GM19397 (cell line): ENCODE data around the gene EEFSEC.

Experiments
- ATAC-seq: cut with Tn5 transposase; IDR thresholded peaks from one replicate; pipeline ENCODE4 v1.9.1; 2021; ENCODE audit warnings: mild to moderate bottlenecking, moderate library complexity; ENCODE audit not compliant: unreplicated experiment

Gene EEFSEC

GRCh38 chr3:128344052-128344735 lies 190.9 kb downstream of the EEFSEC start:
- no peak for ATAC-seq

GRCh38 chr3:128345196-128345595 lies 191.9 kb downstream of the EEFSEC start:
- ATAC-seq, result no peak

GRCh38 chr3:128346562-128346961 lies 193.3 kb downstream of the EEFSEC start:
- no peak for ATAC-seq

GRCh38 chr3:128347282-128347681 lies 194.0 kb downstream of the EEFSEC start:
- no peak for ATAC-seq

- no peak for ATAC-seq
These were observed 194.8 kb downstream of the EEFSEC start for GRCh38 chr3:128348075-128348474.

- no peak for ATAC-seq
These were observed 195.7 kb downstream of the EEFSEC start for GRCh38 chr3:128348805-128349531.

- no peak for ATAC-seq
These were observed 196.8 kb downstream of the EEFSEC start for GRCh38 chr3:128349963-128350599.

- ATAC-seq, result no peak
These were observed 198.3 kb downstream of the EEFSEC start for GRCh38 chr3:128351546-128351945.

- no peak for ATAC-seq
These were observed 199.0 kb downstream of the EEFSEC start for GRCh38 chr3:128352326-128352725.

GRCh38 chr3:128353361-128353965 lies 200.2 kb downstream of the EEFSEC start:
- ATAC-seq, result no peak

- no peak for ATAC-seq
These were observed 200.9 kb downstream of the EEFSEC start for GRCh38 chr3:128353991-128354687.

GRCh38 chr3:128354788-128355542 lies 201.7 kb downstream of the EEFSEC start:
- no peak for ATAC-seq

- ATAC-seq, result no peak
These were observed 202.2 kb downstream of the EEFSEC start for GRCh38 chr3:128355543-128355919.

- ATAC-seq, result no peak
These were observed 203.5 kb downstream of the EEFSEC start for GRCh38 chr3:128356822-128357221.

- no peak for ATAC-seq
These were observed 204.3 kb downstream of the EEFSEC start for GRCh38 chr3:128357538-128357937.

- ATAC-seq, result no peak
These were observed 205.0 kb downstream of the EEFSEC start for GRCh38 chr3:128358156-128358895.

GRCh38 chr3:128359060-128359664 lies 205.9 kb downstream of the EEFSEC start:
- no peak for ATAC-seq

- ATAC-seq, result no peak
These were observed 206.8 kb downstream of the EEFSEC start for GRCh38 chr3:128359846-128360642.
